NCI-H82 treated with DMSO at 0.1 percent for 48 hours (cell line): ENCODE measurements around the gene TRMT11.
"Not testable (repeated sequence)": the region's sequence is repeated elsewhere in the genome, so short reads cannot be mapped to it uniquely, and the experiment has no call there.

ENCODE experiments used
- DNase-seq: peaks from one replicate; lab custom pipeline; 2025; ENCODE audit not compliant: unreplicated experiment; lab: John Stamatoyannopoulos, UW

Gene TRMT11

DNA sequence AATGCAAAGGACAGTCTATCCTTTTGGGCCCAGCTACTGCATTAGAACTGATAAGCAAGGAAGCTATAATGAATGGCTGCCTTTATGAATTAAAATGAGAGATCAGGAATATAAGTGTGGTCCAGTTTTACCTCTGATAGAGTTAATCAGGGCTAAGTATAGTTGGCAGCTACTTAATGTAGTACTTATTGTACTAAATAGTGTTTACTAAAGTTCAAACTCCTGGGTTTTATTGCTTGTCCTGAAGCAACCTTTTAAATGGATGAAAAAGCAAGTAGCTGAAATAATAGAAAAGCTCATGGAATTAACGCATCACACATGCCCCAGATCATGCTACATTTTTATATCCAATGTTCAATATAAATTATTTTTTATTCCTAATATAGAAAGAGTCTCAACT, 5.3 kb downstream of the TRMT11 start:
- DNase-seq: peak; percentile 4

DNA sequence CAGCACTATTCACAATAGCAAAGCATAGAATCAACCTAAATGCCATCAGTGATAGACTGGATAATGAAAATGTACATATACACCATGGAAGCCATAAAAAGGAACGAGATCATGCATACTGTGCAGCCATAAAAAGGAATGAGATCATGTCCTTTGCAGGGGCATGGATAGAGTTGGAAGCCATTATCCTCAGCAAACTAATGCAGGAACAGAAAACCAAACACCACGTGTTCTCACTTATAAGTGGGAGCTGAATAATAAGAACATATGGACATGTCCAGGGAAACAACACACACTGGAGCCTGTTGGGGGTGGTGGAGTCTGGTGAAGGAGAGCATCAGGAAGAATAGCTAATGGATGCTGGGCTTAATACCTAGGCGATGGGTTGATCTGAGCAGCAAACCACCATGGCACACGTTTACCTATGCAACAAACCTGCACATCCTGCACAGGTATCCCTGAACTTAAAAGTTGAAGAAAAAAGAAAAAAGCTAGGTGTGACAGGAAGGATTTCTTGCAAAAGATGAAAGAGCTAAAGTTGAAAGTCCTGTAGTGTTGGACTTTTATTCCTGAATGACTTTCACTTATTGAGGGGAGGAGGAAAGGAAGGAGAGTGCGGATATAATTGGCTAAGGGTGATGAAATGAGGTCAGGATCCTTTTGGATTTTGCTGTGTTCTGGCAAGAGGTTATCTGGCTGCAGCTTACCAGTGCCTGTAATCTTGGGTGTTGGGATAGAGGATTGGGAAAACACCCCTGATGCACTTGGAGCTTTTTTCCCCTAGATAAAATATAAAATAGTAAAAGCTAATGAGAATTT, 8.5 kb downstream of the TRMT11 start:
- peak; percentile 76 for DNase-seq

DNA sequence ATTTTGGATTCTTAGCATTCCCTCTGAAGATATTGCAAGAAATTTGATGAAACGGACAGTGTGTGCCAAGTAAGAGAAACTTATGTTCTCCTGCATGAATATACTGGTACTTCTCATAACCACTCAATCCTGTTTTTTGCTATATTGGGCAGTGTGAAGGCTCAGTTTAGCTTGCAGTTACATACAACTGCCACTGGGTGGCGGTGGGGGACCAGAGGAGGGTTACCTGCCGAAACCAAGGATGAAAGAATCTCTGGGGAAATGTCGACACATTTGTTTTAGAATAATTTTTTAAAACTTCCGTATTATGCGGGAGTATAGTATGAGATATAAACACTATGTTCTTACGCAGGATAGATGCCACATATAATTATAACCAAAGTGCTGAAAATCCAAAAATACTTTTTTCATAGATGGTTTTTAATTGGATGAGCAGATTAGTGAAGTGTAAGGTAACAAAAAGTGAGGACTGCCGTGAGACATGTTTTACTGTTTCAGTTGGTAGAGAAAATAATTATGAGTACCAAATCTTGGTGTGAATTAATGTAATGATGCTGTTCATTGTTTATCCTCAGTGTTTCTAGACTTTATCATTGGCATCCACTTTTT, 9.7 kb downstream of the TRMT11 start:
- peak; percentile 49 for DNase-seq

DNA sequence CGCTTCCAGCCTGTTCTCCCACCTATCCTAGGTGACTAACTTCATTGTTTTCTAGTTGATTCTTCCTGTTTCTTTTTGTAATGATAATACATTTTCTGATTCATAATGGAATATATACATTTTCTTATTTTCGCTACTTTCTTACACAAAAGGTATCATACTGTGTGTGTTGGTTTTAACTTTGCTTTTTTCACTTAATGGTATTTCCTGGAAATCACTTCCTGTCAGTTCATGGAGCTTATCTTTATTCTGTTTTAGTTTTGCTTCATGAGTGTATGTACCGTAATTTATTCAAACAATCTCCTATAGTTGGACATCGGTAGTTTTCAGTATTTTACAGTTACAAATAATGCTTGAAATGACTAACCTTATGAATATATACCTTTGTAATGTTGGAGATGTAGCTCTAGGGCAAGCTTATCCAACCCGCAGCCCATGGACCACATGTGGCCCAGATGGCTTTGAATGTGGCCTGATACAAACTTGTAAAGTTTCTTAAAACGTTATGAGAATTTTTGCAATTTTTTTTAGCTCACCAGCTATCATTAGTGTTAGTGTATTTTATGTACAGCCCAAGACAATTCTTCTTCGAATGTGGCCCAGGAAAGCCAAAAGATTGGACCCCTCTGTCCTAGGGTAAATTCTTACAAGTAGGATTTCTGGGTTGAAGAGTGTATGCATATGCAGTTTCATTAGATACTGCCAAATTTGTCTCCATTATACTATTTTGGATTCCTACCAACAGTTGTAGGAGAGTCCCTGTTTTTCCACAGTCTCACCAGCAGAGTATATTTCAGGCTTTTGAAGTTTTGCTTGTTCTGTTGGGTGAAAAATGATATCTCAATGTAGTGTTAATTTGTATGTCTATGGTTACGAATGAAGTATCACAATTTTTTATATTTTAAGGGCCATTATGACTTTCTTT, 16.7 kb downstream of the TRMT11 start:
- no peak for DNase-seq

DNA sequence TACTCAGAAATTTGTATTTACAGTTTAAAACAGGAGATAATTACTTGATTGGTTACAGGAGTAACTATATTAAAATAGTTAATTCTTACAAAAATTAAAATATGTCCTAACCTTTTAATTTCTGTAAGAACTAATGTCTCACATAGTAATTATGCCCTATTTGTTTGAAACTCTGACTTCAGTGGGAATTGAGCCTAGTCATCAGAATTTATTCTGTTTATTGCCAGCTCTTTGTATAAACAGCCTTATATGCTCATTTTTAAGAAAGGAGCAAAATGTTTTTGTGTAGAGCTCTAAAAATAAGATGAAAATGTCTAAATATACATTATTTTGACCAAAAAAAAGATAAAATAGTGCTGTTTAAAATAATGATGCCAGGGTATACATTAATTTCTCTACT, 21.5 kb downstream of the TRMT11 start:
- no peak for DNase-seq

DNA sequence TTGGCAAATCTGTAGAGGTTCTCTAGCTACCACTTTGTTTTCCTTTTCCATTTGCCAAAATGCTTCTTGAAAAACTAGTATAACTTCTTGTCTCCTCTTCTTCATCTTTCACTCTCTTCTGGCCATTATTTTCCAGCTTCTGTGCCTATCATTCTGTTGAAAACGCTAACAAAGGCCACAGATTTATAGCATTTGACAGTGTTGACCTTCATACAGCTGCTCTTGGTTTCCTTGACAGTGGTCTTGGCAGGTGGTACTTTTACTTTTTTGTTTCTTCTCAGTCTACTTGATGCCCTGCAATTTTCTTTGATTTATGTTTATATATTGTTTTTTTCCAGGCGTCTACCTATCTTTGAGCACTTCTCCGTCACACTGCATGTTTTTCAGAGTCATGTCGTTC, 23.7 kb downstream of the TRMT11 start:
- no peak for DNase-seq

DNA sequence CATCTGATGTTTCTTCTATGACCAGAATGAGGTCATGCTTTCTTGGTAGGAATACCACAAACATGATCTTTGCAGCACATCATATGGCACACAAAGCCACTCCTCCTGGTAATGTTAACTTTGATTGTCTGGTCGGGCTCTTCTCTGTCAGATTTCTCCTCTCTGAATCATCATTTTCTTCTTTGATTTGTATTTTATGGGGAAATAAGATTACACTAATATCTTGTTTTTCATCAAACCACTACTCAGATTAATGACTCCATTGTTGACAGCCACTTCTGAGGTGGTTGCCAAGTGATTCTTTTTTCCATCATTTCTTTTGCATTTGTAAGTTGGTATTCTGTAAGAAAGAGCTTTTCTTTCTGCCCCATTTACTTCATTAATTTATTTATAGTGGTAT, 29.5 kb downstream of the TRMT11 start:
- no peak for DNase-seq

DNA sequence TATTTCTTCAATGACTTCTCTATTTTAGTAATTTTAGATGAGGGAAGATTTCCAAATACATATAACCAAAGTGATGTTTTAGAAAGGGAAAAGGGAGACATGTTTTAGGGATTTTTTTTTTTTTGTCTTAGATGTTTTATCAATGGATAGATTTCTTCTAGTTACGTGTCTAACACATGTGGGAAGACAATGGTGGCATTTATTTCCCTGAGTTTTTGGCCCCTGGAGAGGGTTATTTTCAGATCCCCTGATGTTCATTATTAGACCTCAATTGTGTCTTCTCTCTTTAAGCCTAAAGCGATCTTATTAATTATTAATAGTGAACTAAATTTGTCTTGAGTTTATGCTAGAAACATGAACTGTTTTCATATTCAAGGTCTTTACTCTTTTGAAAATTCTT, 30.3 kb downstream of the TRMT11 start:
- DNase-seq: no peak

DNA sequence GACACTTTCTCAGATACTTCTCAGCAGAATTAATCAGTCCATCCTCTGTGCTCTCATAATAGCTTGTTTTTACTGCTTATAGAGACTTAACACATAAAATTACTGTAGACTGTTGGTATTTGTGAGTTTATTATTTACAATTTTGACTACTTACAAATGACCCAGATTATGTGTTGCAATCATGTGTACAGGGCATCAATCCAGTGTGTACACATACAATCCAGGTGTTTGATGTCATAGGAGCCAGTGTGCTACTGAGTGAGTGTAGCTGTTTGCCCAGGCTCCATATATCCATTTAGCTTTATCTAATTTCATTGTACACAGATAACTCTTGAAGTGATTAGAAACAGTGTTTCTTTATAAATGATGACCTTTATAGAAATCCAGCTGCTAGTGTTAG, 31.3 kb downstream of the TRMT11 start:
- DNase-seq: no peak

DNA sequence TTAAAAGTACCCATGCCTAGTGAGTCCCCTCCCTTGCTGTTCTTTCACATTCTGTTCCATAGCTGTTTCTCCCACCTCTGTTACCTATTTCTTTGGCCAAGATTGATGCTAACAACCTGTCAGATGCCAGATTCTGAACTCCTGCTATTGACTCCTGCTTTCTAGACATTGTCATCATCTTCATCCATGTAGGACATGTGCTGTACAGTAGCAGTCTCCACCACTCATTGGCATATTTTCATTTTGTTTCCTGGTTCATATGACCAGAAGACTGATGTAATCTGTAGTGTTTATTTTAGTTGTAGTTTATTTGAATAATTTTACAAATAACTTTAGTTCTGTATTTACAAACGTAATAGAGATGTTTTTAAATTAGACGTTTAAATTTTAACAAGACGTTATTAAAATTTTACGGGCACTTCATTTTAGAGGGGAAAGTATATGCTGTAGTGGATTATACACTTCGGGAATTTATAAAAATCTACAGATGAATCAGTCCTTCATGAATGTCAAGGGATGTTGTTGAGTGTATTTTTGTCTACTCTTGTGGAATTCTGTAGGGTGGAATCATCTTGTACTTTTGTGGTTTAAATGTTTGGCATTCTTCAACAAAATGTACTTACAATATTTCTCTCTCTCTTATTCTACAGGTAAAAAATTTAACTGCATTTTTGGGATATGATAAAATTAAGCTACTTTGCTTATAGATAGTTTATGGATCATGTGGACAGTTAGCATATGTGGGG, 34.1 kb downstream of the TRMT11 start:
- DNase-seq: no peak

DNA sequence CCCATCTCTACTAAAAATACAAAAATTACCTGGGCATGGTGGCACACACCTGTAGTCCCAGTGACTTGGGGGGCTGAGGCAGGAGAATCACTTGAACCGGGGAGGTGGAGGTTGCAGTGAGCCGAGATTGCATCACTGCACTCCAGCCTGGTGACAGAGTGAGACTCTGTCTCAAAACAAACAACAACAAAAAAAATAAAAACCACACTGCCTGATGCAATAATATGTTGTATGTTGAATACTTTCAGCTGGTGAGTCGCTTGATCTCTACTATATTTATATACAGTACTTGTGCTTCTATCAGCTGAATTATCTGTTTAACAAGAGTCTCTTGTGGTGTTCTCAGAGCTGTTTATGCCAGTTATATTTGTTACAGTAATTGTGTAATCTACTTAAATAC, 37.1 kb downstream of the TRMT11 start:
- not testable (repeated sequence) for DNase-seq

DNA sequence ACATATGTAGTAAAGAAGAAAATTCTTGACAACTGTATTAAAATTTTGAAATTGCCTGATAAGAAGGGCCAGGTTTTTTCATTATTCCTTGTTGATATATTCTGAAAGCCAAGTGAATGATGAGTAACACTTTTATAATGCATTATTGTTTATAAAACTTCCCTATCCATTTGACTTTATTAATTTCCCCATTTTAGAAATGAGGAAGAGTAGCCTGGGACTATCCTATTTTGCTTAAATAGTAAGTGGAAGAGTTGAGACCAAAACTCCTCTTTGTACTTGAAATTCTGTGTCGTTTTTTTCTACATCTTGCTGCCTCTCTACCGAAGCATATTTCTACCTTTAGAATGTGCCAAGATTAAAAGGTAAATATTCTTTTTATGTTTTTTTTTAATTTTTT, 39.7 kb downstream of the TRMT11 start:
- DNase-seq: no peak

DNA sequence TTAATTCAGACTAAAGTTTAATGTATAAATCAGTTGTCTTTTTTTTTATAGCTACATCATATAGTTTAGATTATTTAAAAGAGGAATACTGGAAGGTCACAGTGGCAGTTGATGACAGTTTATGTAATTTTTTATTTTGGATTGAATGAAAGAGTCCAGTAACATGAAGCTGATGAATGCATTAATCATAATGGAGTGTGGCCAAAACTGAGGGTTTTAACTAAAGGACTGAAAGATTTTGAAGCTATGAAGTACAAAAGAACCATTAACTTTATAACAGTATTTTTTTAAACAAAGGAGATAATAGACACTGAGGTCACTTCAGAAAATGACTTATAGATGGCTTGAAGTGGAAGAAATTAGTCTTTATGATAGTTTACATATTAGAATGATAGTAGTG, 41.3 kb downstream of the TRMT11 start:
- DNase-seq: no peak

DNA sequence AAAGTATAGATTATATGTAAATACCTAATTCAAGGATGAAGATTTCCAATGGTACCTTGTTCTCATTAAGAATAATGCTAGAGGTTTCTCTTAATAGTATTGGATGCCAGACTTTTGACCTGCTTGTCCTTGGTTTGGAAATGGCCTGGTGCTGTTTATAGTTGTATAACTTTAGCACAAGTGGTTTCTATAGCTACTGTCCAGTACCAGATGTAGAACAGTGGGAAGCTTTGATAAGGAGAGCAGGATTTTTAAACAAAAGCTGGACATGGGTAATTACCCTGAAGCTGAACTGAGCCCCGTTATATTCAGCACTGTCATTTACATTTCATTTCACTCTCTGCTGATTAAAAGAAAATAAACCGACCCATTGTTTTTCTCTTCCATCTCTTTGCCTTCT, 43.7 kb downstream of the TRMT11 start:
- DNase-seq: no peak

DNA sequence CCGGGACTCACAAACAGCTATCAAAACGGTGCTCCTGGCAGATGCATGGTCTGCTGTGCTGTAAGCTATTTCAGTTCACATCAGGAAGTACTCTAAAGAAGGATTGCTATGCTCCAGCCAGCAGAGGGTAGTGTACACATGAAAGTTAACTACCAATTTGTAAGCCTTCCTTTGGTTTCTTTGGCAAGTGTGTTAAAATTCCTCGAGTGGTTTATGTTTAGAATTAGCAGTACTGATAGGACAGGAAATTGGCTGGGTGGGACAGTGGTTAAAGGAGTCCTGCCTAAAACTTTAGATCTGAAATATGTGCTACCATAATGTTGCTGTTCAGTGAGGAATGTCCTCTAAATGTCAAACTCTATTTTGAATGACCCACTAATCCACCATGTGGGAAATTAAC, 47.4 kb downstream of the TRMT11 start:
- DNase-seq: peak; percentile 30

DNA sequence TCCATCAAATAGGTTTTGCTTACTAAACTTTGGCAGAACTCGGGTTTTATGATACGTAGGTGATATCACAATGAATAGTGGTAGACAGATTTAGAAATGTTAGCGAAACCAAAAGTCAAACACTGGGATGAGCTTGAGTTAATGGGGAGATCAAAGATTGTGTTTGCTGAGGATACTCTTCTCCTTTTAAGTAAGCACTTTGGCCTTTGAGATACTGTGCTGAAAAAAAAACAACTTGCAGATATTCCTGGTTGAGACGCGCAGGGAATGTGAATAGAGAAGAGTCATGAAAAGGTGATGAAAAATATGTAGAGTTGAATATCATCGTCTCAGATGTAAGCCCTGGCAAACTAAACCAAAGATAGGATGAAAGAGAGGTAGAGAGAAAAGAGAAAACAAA, 48.3 kb downstream of the TRMT11 start:
- DNase-seq: no peak

DNA sequence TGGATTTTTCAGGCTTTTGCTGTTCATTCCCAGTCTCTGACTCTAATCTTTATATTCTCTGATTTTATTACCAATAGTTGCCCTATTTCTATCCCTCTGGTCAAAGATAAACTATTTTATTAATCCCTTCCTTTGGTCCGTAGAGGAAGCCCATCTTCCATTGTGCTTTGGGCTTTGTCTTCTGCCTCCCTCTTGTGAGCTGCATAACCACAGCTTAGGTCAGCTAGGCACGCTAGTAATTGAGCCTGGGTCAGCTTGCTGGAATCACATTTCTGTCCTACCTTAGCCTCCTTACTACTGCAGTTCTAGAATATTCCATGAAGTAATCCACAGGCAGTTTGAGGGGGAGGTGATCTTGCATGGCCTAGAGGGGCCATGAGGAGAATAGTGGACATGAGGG, 49.4 kb downstream of the TRMT11 start:
- DNase-seq: no peak

DNA sequence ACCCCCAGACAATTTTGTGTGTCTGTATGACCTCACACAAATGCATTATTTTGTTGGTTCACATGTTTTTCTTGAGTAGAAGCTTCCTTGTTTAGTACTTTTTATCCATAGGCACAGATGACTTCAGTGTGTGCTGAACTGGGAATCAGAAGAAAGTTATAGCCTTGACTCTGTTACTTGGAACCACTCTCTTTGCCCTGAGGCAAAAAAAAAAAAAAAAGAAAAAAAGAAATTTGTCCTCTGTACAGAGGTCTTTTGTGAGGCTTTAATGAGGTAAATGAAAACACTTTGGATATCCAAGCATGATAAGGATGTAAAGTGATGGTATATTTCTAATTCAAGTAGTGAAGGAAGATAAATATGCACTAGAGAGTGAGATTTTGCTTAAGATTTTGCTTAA, 51.9 kb downstream of the TRMT11 start:
- DNase-seq: no peak

DNA sequence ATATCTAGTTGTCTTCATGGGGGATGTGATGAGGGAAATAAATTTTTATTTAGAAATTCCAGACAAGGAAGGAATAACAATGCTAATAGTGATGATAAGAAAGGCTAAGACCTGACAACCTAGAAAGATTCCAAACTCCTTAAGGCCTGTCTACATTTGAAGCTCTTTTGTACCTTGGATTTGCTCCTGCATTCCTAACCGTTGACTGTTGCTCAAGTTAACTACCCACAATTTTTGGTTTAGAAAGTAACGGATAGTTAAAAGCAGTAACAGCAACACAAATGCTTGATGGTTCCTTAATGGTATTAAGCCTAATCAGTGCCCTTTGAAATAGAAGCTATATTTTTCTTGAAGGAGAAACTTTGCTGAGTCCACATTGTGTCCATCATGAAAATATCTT, 52.9 kb downstream of the TRMT11 start:
- no peak for DNase-seq

DNA sequence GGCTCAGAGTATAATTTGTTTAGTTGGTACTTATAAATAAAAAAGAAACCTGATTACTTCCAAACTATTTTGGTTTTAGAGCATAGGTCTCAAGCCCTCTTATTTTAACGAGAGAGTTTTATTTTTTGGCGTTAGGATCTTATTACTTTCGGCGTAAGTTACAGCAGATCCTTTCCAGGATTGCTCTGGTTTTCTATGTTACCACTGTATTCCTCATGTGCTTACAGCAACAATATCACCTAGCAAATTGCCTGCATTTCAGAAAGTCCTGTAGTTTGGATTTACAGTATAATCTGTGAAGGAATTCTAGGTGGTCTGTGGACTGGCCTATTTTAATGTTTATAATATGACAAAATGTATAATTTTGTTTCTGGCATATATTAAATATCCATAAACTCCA, 54.1 kb downstream of the TRMT11 start:
- DNase-seq: no peak

DNA sequence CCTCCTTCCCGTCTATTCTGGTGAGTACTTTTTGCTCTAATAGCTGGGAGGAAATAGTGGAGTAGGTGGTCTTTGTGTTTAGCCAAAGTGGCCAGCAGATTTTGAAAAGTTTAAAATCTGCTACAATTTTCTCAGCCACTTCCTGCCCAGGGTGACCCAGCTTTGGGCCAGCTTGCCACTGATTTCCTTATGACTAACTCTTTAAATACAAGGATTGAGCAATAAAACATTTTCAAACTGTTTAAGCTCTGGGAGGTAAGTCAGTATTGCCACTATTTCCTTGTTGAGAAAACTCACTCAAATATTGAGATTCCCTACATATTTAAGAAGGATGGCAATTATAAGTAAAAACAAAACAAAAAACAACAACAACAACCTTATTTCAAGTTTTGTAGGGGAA, 54.5 kb downstream of the TRMT11 start:
- no peak for DNase-seq
